IMR-90 (cell line): ENCODE measurements around the gene GLRA3. TPM values are rescaled to one million over a fixed set of nuclear protein-coding genes. Genes with fewer than 3 reads are reported as not detected.

ENCODE experiments used
- ATAC-seq: fragments of 200-7000 bp; cut with Tn5 transposase; 2 replicates; pipeline ENCODE4 v1.9.1; 2020; ENCODE audit warnings: low read depth, mild to moderate bottlenecking, moderate library complexity
- BruUV-seq: library from RNA; stranded (reverse); fragments of 400-500 nt; replicated peaks from 2 replicates; lab custom pipeline; 2021; lab: Mats Ljungman, UMichigan
- CTCF ChIA-PET: fragments of 300-600 bp; formaldehyde crosslinking; extraction: SDS; loops from one replicate; lab custom pipeline; 2021; ENCODE audit warnings: antibody characterized with exemption; lab: Yijun Ruan, JAX
- POLR2A ChIA-PET: fragments of 300-600 bp; sonication (Branson Sonifier 250); formaldehyde crosslinking; loops from one replicate; lab custom pipeline; 2022; ENCODE audit warnings: antibody characterized with exemption; ENCODE audit not compliant: unreplicated experiment; lab: Charles Lee
- DNase-seq: peaks from one replicate; pipeline ENCODE4 v3.0.0; 2013
- H2AFZ ChIP-seq: replicated peaks from 2 replicates; pipeline ENCODE3; 2013; ENCODE audit warnings: low read length, mild to moderate bottlenecking; ENCODE audit not compliant: poor library complexity
- H2AK5ac ChIP-seq: 2 replicates; pipeline ENCODE4 v1.6.1; 2013; ENCODE audit warnings: low read depth, low read length, inconsistent platforms
- H2AK9ac ChIP-seq: replicated peaks from 2 replicates; pipeline ENCODE3; 2013; ENCODE audit warnings: mild to moderate bottlenecking, low read depth, low read length, moderate library complexity; ENCODE audit not compliant: poor library complexity
- H2BK120ac ChIP-seq: 2 replicates; pipeline ENCODE4 v1.6.1; 2013; ENCODE audit warnings: low read depth, low read length, inconsistent platforms
- H2BK15ac ChIP-seq: 3 replicates; pipeline ENCODE4 v1.6.1; 2013; ENCODE audit warnings: low read depth, low read length, inconsistent platforms
- H2BK20ac ChIP-seq: 2 replicates; pipeline ENCODE4 v1.6.1; 2013; ENCODE audit warnings: low read depth, mild to moderate bottlenecking, inconsistent platforms, low read length, moderate library complexity
- H2BK5ac ChIP-seq: 2 replicates; pipeline ENCODE4 v1.6.1; 2013; ENCODE audit warnings: mild to moderate bottlenecking, low read depth, low read length, inconsistent platforms; ENCODE audit not compliant: poor library complexity, severe bottlenecking
- H3K14ac ChIP-seq: replicated peaks from 2 replicates; pipeline ENCODE4 v1.6.1; 2013; ENCODE audit warnings: low read depth, low read length, inconsistent platforms
- H3K18ac ChIP-seq: 2 replicates; pipeline ENCODE4 v1.6.1; 2013; ENCODE audit warnings: low read depth, low read length, control low read depth
- H3K23ac ChIP-seq: 2 replicates; pipeline ENCODE4 v1.6.1; 2013; ENCODE audit warnings: low read depth, low read length, inconsistent platforms
- H3K27ac ChIP-seq: 2 replicates; pipeline ENCODE4 v1.5.1; 2013; ENCODE audit warnings: mild to moderate bottlenecking, control low read depth, low read length; ENCODE audit not compliant: insufficient read depth
- H3K27me3 ChIP-seq: 2 replicates; pipeline ENCODE4 v1.6.1; 2013; ENCODE audit warnings: low read length; ENCODE audit not compliant: control insufficient read depth, insufficient read depth
- H3K36me3 ChIP-seq: 2 replicates; pipeline ENCODE4 v1.6.1; 2013; ENCODE audit warnings: low read length, mixed read lengths; ENCODE audit not compliant: control insufficient read depth, insufficient read depth
- H3K4ac ChIP-seq: 2 replicates; pipeline ENCODE4 v1.6.1; 2013; ENCODE audit warnings: low read depth, low read length, inconsistent platforms
- H3K4me1 ChIP-seq: 2 replicates; pipeline ENCODE4 v1.6.1; 2013; ENCODE audit warnings: low read length, mixed read lengths; ENCODE audit not compliant: control insufficient read depth, insufficient read depth
- H3K4me2 ChIP-seq: 2 replicates; pipeline ENCODE4 v1.6.1; 2013; ENCODE audit warnings: low read depth, mild to moderate bottlenecking, control low read depth, low read length, moderate library complexity
- H3K4me3 ChIP-seq: 2 replicates; pipeline ENCODE4 v1.5.1; 2013; ENCODE audit warnings: low read depth, mild to moderate bottlenecking, control low read depth, low read length, moderate library complexity; ENCODE audit not compliant: insufficient read depth
- H3K56ac ChIP-seq: 2 replicates; pipeline ENCODE4 v1.6.1; 2013; ENCODE audit warnings: low read length, inconsistent platforms; ENCODE audit not compliant: insufficient read depth; ENCODE audit errors: extremely low read depth
- H3K79me1 ChIP-seq, 2 experiments: 2 replicates each; pipeline ENCODE4 v1.6.1; 2013; ENCODE audit warnings: low read length in 2 of 2, inconsistent platforms in 1 of 2, low read depth in 1 of 2
- H3K9ac ChIP-seq: 2 replicates; pipeline ENCODE4 v1.6.1; 2013; ENCODE audit warnings: low read depth, low read length, control low read depth
- H3K9me1 ChIP-seq: 2 replicates; pipeline ENCODE4 v1.6.1; 2013; ENCODE audit warnings: low read length, inconsistent platforms; ENCODE audit not compliant: insufficient read depth
- H3K9me3 ChIP-seq: 2 replicates; pipeline ENCODE4 v1.6.1; 2013; ENCODE audit warnings: low read length; ENCODE audit not compliant: control insufficient read depth, insufficient read depth
- H4K20me1 ChIP-seq: 2 replicates; pipeline ENCODE4 v1.6.1; 2013; ENCODE audit warnings: low read length, inconsistent platforms; ENCODE audit not compliant: insufficient read depth
- H4K5ac ChIP-seq: 2 replicates; pipeline ENCODE4 v1.6.1; 2013; ENCODE audit warnings: mild to moderate bottlenecking, low read depth, low read length, control low read depth
- H4K8ac ChIP-seq, 2 experiments: 2 replicates each; pipeline ENCODE4 v1.6.1; 2013; ENCODE audit warnings: low read depth in 2 of 2, low read length in 2 of 2, control low read depth in 1 of 2, inconsistent platforms in 1 of 2
- H4K91ac ChIP-seq: 2 replicates; pipeline ENCODE4 v1.6.1; 2013; ENCODE audit warnings: low read depth, low read length, inconsistent platforms; ENCODE audit not compliant: insufficient read depth
- CHD1 ChIP-seq: IDR thresholded peaks from 2 replicates; pipeline ENCODE4 v1.6.1; 2012; ENCODE audit warnings: low read depth, low read length, improper control_type of control experiment
- ELK1 ChIP-seq: fragments of 150-350 bp; IDR thresholded peaks from 2 replicates; pipeline ENCODE4 v1.6.1; 2016; ENCODE audit warnings: low read depth, mild to moderate bottlenecking, low read length, moderate library complexity, borderline replicate concordance
- MAZ ChIP-seq: IDR thresholded peaks from 2 replicates; pipeline ENCODE4 v1.6.1; 2012; ENCODE audit warnings: low read depth, mild to moderate bottlenecking, low read length, improper control_type of control experiment, moderate library complexity, borderline replicate concordance
- NFE2L2 ChIP-seq: fragments of 150-350 bp; IDR thresholded peaks from 2 replicates; pipeline ENCODE4 v1.6.1; 2016; ENCODE audit warnings: low read depth, mild to moderate bottlenecking, low read length
- RAD21 ChIP-seq: IDR thresholded peaks from 2 replicates; pipeline ENCODE4 v1.6.1; 2012; ENCODE audit warnings: low read length, improper control_type of control experiment
- SMC3 ChIP-seq: fragments of 150-350 bp; IDR thresholded peaks from 2 replicates; pipeline ENCODE4 v1.6.1; 2016; ENCODE audit warnings: low read depth, mild to moderate bottlenecking, antibody characterized with exemption, low read length, moderate library complexity
- WGBS, 2 experiments: methylation state at CpG; one replicate each; pipeline versions ENCODE4 v1.1.5 to v1.1.7; 2013; ENCODE audit warnings: missing lambda C conversion rate in 2 of 2; ENCODE audit not compliant: insufficient read length in 1 of 2; ENCODE audit errors: extremely low coverage in 2 of 2; 5-methylcytosine and 5-hydroxymethylcytosine counted together
- dilution Hi-C: fragments of 300-500 bp; cut with HindIII; formaldehyde crosslinking; loops from one replicate; pipeline ENCODE4 v1.14.3; 2018; ENCODE audit warnings: low sequenced_read_pairs; ENCODE audit not compliant: unreplicated experiment
- in situ Hi-C: fragments of 300-500 bp; cut with MboI; formaldehyde crosslinking; loops from 3 replicates; pipeline ENCODE4 v1.14.3; 2019; ENCODE audit warnings: low sequenced_read_pairs, inconsistent platforms, mixed read lengths
- intact Hi-C: fragments of 100-400 bp; cut with micrococcal nuclease; formaldehyde crosslinking; loops from 2 replicates; pipeline ENCODE4 v1.10.0; 2022
- polyA plus RNA-seq, 3 experiments: library from polyadenylated mRNA; depleted of rRNA; stranded (reverse); fragments of >200 nt; gene quantifications; 2 replicates each; pipeline ENCODE4 v1.2.3, GENCODE V29; 2012; ENCODE audit warnings: low replicate concordance in 1 of 3
- total RNA-seq: library from RNA; depleted of rRNA; stranded (reverse); fragments of >200 nt; gene quantifications from 2 replicates; pipeline ENCODE4 v1.2.3, GENCODE V29; 2012

The GLRA3 gene
- total and polyA plus RNA-seq, 2 of the 4 experiments (the other 2 are of a cell fraction): not detected

- H3K4me2 ChIP-seq: no peak overlapping the region
- no peak overlapping the region for H3K4ac ChIP-seq
- H3K36me3 ChIP-seq: no peaks in the 10 kb centered on the region
- ChIA-PET CTCF (no interaction called here), POLR2A (no interaction called here)
- no peak overlapping the region for H3K27ac ChIP-seq
- intact Hi-C loops (no loop called here), in situ Hi-C loops (no loop called here), dilution Hi-C loops (no loop called here)
- H2AK5ac ChIP-seq: no peak overlapping the region
- no peak overlapping the region for H3K23ac ChIP-seq
- H2AK9ac ChIP-seq: no peak overlapping the region
- H3K9me1 ChIP-seq: no peaks in the 10 kb centered on the region
- ATAC-seq (no peak), DNase-seq (no peak)
- no peak overlapping the region for H3K56ac ChIP-seq
- no peaks in the 10 kb centered on the region for H4K20me1 ChIP-seq
- no peak overlapping the region for H2BK15ac ChIP-seq
- no peak overlapping the region for H3K18ac ChIP-seq
- no peaks in the 10 kb centered on the region for H3K4me1 ChIP-seq
- no peaks in the 10 kb centered on the region for H3K27me3 ChIP-seq
- no CpG with 5 or more reads among the region's 4 CpGs for WGBS, 2 experiments
- TF ChIP-seq RAD21 (no peak), CHD1 (no peak), MAZ (no peak), NFE2L2 (no peak), SMC3 (no peak), ELK1 (no peak)
- H3K9ac ChIP-seq: no peak overlapping the region
- H4K5ac ChIP-seq: no peak overlapping the region
- no peak overlapping the region for H4K8ac ChIP-seq
- H4K91ac ChIP-seq: no peak overlapping the region
- H3K9me3 ChIP-seq: no peaks in the 10 kb centered on the region
- H3K79me1 ChIP-seq: no peaks in the 10 kb centered on the region
- no peak overlapping the region for H2BK20ac ChIP-seq
- H3K14ac ChIP-seq: no peak overlapping the region
- no peak overlapping the region for H3K4me3 ChIP-seq
- H2BK5ac ChIP-seq: no peak overlapping the region
- H2BK120ac ChIP-seq: no peak overlapping the region
- no TSS peak for BruUV-seq
- no peak overlapping the region for H2AFZ ChIP-seq
These were observed 131.2 kb downstream of the GLRA3 start for GRCh38 chr4:174697896-174698295.
